HG03520 (cell line): ENCODE data around the gene HMGCS1.
"Not testable (repeated sequence)": the region's sequence is repeated elsewhere in the genome, so short reads cannot be mapped to it uniquely, and the experiment has no call there.

Experiments
- ATAC-seq: cut with Tn5 transposase; IDR thresholded peaks from one replicate; pipeline ENCODE4 v1.9.1; 2021; ENCODE audit warnings: mild to moderate bottlenecking, moderate library complexity; ENCODE audit not compliant: unreplicated experiment

Gene HMGCS1

DNA sequence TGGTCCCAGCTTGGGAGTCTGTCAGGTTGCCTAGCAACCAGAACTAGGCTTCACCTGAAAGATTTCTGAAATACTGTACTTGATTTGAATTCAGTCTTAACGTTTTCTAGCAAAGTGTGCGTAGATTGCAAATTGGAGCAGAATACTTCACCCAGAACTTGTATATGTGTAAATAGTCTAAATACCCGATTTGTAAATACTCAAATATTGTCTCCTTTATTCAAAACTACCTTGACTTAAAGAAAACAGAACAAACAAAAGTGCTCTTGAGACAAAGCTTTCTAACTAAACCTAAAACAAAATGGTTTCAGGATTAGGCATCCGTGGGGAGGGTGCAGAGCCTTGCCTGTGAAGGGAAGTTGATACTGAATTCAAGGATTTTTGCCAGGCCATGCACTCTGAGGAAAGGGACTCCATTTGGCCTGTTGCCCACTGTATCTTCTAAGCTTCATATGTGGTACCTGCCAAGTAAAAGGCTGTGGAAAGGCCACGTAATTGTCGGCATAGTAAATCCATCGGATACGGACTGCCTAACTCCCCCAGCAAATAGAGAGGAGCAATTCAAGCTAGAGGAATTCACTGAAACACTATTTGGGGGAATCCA lies 744 bp upstream of the HMGCS1 start:
- no peak for ATAC-seq

DNA sequence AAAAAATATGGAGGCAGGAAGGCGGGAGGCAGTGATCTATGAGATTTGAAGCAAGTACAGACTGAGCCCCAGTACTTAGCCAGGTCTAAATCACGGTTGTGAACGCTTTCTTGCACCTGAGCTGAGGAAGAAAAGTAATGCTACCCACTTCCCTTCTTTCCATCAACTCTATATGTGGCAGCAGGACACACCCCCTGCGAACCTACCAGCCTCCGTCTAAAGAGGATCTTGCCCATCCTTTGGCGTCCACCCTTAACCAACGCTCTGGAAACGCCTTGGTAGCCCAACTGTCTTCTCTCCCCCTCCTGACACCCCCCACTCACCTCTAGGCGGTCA lies 545 bp downstream of the HMGCS1 start:
- ATAC-seq = peak; percentile 0

DNA sequence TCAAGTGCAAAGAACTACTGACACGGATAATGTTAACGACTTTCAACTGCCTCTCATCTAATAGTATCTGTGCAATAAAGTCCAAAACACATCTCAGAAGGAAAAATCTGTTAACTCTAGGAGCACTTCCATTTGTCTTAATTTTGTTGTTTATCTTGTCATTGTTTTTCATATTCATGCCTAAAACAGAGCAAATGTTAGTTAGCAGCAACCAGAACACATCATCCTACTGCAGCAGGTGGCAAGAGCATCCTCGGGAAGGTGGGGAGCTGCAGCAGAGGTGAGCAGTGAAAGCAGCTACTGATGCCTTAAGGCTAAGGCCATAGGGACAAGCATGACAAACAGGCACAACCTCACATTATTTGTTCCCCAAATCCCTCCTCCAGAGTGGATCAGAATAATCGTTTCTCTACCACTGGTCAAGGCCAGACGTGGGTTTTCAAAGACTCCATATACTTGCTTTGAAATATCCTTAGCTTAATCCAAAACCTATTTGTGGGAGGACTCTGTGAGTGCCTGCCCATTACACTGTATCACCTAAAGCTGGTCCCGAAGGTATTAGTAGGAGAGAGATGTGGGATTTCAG lies 1.0 kb downstream of the HMGCS1 start:
- ATAC-seq = no peak

DNA sequence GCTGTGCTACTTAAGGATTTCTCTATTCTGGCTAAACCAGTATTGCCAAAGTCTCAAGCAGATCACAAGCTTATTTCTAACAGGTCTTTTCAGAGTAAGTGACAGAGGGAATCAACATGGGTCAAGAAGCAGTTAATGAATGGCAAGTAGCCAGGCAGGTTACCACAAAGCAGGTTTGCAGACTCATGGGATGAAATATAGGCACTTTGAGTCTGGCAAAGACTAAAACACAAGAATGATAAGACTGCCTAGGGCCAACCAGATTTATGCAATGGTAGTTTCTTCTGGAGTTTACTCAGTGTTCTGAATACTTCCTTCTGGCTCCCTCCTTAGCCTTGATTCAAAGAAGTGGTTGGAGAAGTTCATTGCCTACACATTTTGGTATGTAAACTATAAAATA lies 3.6 kb downstream of the HMGCS1 start:
- no peak for ATAC-seq

DNA sequence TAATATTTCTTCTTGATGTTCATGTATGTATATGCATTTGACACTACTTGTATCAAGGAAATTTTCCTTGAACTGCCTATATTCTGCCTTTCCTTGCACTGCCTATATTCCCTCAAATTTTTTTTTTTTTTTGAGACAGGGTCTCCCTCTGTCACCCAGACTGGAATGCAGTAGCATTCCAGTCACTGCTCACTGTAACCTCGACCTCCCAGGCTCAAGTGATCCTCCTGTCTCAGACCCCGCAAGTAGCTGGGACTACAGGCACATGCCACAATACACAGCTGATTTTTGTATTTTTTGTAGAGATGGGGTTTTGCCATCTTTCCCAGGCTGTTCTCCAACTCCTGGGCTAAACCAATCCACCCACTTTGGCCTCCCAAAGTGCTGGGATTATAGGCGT lies 4.1 kb downstream of the HMGCS1 start:
- no peak for ATAC-seq

DNA sequence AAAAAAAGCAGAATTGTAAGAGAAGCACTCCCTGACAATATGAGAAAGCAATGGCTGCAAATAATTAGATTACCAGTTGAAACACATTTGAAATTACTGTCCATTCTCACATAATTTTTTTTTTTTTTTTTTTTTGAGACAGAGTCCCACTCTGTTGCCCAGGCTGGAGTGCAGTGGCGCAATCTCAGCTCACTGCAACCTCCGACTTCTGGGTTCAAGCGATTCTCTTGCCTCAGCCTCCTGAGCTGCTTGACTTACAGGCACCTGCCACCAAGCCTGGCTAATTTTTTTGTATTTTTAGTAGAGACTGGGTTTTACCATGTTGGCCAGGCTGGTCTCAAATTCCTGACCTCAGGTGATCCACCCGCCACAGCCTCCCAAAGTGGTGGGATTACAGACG lies 6.3 kb downstream of the HMGCS1 start:
- not testable (repeated sequence) for ATAC-seq

DNA sequence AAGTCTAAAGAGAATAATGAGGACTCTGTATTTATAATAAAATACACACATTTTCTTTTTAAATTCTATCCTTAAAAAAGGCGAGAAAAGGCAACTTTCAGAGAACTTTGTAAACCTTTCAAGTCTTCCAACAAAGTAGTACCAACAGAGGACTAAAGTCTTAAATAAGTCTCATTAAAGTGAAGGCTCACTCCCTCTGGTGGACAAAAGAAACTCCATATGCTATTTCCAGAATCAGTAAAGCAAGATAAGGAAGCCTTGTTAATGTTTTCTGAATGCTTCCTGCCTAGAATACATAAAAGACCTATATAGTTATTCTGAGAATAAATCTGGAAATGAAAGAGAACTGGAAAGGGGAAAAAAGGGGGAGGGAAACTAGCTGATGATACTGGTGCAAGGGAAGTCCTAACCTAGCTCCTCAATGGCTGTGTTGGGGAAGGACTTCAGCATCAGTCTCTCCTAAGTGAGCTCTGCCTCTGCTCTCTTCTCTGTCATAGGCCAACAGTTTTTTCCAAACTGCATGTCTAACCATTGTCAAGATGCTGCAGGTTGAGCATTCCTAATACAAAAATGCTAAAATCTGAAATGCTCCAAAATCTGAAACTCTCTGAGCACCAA lies 7.2 kb downstream of the HMGCS1 start:
- ATAC-seq = peak; percentile 62

DNA sequence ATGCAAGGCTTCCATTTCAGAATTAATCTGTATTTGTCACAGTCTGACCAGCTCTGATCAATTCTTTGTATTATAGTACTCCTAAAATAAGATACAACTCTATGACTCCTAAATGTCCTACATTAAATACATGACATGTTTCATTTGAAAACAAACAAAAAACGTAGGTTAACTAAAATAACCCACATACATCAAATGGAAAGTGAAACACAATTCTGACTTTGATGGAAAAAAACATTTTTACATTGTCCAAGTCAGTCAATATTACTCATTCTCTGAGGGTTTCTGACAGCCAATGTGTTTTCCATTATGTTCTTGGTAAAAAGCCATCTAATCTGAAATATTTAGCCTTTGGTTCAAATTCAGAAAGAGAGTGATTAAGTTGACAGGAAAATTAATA lies 8.7 kb downstream of the HMGCS1 start:
- peak; percentile 38 for ATAC-seq

DNA sequence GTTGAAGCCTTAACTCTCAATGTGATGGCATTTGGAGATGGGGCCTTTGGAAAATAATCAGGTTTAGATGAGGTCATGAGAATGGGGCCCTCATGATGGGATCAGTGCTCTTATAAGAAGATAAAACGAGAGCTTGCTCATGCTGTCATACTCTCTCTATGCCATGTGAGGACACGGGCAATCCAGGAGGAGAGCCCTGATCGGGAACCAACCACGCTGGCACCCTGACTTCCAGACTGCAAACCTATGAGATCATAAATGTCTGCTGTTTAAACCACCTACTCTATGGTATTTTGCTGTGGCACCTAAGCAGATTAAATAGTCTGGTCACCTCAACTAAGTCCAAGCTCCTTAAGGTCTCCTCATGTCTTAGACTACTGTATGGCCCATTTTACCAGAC lies 10.0 kb downstream of the HMGCS1 start:
- ATAC-seq = no peak

DNA sequence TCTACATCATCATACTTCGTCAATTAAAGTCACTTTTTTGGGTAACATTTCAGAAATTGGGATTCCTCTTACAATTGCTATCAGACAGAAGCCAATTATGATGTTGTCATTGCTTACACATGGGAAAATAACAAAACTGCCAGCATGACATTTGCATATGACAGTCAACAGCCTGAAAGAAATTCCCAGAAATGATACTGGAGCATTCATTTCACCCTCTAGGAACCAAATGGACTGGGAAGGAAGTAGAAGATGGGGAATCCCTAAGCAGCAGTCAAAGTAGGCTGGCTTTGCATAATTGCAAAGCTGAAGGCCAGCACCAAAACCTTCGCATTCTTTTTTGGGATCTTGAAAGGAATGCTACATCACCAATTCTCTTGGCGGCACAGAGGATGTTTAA lies 10.7 kb downstream of the HMGCS1 start:
- no peak for ATAC-seq

DNA sequence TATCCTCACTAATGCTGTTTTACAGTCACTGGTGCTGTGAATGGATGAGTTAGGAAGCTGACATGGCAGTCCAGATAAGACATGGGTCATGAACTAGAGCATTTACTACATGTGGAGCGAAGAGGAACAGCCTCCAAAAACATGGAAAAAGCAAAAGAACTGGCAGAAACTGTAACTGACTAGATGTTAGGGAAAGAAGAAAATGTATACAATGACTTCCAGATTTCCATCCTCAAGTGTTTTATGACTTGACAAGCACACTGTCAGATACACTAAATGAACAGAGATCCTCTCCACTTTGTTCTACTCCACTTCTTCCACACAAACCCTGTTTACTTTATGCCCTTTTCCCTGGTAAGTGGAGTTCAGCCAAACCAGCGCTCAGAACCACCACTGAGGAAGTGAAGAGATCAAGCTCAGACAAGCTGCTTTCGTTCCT lies 11.5 kb downstream of the HMGCS1 start:
- no peak for ATAC-seq

DNA sequence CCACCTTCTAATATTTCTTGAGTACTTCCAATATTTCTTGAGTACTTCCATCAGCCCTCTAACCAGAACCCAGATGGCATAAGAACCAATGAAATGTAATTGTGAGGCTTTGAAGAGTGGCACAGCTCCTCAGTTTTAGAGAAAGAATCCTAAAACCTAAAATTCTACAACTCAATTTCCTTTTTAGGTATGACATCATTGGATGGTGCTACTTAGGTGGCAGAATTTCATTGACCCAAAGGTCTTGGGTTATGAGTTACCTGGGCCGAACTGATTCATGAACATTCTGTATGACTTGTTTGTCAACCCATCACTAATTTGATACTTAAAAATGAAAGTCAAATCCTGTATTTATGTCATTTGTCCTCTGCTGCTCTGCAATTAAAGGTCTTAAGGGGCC lies 13.1 kb downstream of the HMGCS1 start:
- no peak for ATAC-seq

DNA sequence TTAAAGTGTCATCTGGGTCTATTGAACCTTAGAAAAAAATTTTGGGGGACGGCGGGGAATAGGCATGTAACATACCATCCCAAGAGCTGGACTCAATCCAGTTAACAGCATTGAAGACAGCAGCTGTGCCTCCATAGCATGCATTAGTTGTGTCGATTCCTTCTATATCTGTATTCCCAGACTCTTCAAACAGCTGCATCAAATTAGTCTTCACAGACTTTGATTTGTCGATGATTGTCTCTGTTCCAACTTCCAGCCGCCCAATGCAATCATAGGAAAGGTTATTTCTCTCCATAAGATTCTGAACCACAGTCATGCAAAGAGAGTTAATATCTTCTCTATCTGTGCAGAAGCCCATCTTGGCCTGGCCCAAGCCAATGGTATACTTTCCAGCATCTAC lies 14.8 kb downstream of the HMGCS1 start:
- no peak for ATAC-seq

DNA sequence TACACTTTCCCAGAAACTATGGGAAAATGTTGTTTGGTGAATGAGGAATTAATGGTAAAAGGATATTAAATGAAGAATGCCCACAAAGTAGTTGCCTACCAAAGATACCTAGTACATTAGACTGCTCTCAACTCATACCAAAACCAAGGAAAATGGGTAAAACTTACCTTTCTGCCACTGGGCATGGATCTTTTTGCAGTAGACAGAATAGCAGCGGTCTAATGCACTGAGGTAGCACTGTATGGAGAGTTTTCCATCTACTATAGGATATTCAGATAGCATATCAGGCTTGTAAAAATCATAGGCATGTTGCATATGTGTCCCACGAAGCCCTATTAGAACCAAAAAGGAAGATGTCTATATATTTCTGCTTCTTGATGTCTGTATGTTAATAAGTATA lies 16.4 kb downstream of the HMGCS1 start:
- no peak for ATAC-seq

DNA sequence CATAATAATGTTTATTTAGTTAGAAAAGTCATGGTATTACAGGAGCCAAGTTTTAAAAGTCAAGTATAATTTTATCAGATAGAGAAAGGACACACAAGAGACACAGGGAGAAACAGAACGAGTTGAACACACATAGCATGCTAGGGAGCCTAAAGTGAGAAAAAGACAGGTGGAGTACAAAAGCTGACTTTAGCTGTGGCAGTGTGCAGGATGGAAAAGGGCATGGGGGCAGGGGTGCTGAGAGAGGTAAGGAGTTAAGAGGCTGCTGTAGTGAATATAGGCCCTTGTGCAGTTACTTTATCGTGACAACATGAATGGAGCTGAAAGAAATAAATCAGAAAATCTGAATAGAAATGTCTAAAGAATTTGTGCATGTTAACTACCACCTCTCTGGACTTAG lies 18.0 kb downstream of the HMGCS1 start:
- ATAC-seq = no peak

DNA sequence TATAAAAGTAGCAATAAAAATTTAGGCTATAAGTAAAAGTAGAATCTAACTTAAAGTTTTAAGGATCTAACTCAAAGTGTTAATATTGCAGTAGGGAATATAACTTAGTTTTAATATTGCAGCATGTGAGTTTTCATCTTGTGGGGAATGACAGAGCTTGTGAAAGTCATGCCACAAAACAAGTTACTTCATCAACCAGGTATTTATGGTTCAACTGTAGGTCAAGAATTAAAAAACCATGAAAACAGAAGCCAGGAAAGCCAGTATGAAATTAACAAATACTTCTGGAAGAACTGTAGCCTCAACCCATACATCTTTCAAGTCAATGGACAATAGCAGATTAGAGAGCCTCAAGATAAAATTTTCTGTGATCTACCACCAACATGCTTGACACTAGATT lies 19.0 kb downstream of the HMGCS1 start:
- ATAC-seq = no peak

DNA sequence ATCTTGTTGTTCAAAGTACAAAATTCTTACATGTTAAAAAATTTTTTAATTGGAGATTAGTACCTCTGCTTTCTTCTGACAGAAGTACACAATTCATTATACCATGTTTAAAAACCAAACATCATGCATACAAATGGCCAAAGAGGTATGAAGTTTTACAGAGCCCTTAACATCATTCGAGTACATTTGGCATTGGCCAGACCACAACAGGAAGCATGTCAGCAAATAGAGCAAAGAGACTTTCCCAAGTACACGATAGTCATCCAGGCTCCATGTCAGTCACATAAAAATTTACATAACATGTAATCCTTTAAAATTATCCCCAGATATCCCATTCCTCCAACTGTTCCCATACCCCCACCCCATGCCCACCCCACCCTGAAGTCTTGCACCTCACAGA lies 22.5 kb downstream of the HMGCS1 start:
- no peak for ATAC-seq

DNA sequence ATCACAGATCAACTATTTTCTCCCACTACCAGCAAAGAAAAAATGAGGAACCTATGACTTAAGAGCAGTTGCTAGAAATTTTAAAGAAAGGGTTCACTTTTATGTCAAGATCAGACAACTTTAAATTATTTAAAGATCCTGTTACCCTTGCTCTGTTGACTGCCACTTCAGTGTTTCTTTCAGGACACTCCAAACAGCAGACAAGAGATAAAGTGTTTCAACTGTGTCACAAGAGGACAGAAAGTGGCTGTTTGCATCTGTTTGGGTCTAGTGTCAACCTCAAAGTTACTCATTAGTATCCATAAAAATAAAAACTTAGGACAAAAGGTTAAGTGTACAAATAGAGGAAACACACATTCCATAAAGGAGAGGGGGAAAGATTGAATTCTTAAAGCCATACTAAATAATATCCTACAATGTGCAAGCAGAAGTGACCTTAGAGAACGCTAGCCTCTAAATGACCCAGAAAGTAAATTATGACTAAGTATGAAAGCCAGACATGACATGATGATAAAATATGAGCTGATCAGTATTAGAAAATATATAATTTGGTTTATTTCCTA lies 24.9 kb downstream of the HMGCS1 start:
- no peak for ATAC-seq

DNA sequence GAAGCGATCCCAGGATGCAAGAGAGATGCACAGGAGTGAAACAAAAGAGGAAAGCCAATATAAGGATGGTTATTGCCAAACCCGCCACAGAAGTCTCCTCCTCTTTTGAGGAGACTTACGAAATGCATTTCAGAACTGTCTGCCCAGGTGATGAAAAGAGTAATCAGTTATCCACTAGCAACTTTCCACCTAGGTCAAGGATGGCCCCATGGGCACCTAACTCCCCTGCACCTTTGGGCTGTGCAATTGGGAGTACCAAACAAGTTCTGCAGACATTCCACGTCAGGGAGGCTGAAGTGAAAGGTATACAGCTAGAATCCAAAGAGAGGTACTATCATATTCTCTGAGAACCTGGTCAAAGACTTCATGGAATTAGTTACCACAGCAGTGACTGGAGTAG lies 25.7 kb downstream of the HMGCS1 start:
- no peak for ATAC-seq

DNA sequence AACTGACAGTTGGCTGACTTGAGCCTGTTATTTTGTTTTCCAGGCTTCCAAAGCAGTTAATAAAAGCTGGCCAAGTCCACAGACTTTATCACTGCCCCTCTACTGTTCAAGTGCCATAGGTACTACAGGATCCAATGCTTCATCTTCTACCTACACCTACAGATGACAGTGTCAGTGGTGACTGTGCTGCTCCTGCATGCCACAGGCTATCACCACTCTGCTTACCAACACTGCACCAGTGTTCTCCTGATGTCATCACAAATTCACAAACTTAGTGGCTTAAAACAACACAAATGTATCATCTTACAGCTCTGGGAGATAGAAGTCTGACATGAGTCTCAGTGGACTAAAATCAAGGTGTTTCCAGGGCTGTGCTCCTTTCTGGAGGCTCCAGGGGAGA lies 26.6 kb downstream of the HMGCS1 start:
- ATAC-seq = no peak

DNA sequence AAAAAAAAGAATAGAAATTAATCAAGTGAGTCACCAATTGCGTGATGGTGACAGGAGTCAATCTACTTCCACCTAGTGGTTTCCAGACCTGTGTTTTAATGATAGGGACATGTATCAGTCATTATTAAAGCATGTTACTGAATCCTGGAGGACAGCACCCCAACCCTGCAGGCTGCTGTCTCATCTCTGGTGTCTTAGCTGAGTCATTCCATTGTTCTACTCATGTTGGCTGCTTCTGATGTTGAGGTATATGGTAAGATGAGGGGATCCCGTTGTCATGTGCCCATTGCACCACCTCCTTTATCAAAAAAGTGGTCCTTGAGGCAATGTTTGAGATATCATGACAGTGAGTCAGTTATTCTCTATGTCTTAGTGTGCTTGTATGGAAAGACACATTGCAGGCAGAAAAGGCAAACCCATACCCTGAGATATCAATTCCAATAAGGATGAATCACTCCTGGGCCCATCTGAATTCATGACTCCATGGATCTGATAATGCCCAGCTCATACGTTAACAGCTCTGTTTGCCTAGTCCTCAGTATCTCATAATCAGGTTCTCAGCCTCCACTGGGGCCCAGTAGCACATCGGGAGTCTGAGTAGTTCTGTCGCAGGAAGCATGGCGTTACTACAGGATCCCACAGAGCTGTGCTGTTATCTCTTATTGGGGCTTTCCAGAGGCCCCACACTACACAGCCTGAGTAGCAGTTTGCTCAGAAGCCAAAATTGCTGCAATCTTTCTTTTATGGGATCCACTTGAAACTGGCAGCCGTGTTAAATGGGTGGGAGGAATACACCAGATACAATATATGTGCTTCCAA lies 31.2 kb downstream of the HMGCS1 start:
- no peak for ATAC-seq
